Pancreas (tissue), 10 donors: ENCODE data around the gene PTPN6. TPM values are rescaled to one million over a fixed set of nuclear protein-coding genes. Genes with fewer than 3 reads are reported as not detected.
A peak's percentile ranks its signal among the peaks of the same experiment; 100 is the strongest.

Source experiments
- ATAC-seq, 4 donors: fragments of 200-7000 bp; cut with Tn5 transposase; one replicate each; pipeline versions ENCODE4 v1.8.0 to v1.9.1; 2020; ENCODE audit warnings: mild to moderate bottlenecking in 4 of 4, moderate library complexity in 4 of 4
- DNase-seq, 6 donors: peaks; one replicate each; pipeline ENCODE4 v3.0.0-alpha.2; 2020
- FAIRE-seq: peaks from 2 replicates; lab custom pipeline; 2012; peaks lifted over from hg19 to GRCh38; lab: Jason Lieb, UNC
- H3K27ac ChIP-seq, 4 donors: fragments of 200-600 bp; sonication (generic); 1 replicate in 3 of 4; 2 replicates in 1 of 4; pipeline versions ENCODE4 v1.5.0 to v1.8.0; 2020
- H3K27me3 ChIP-seq, 4 donors: fragments of 200-600 bp; one replicate each; pipeline ENCODE4 v1.8.0; 2021
- H3K36me3 ChIP-seq, 3 donors: fragments of 200-600 bp; sonication (generic) in 1 of 3; one replicate each; pipeline versions ENCODE4 v1.5.0 to v1.8.0; 2020 to 2021
- H3K4me1 ChIP-seq, 3 donors: fragments of 200-600 bp; one replicate each; pipeline ENCODE4 v1.8.0; 2021
- H3K4me3 ChIP-seq, 4 donors: fragments of 200-600 bp; sonication (generic) in 2 of 4; one replicate each; pipeline versions ENCODE4 v1.5.0 to v1.8.0; 2020 to 2021
- H3K9me3 ChIP-seq, 4 donors: fragments of 200-600 bp; one replicate each; pipeline ENCODE4 v1.8.0; 2021
- CTCF ChIP-seq, 4 donors: fragments of 200-600 bp; sonication (generic) in 3 of 4; IDR thresholded peaks; one replicate each; pipeline versions ENCODE4 v1.5.0 to v1.8.0; 2021; ENCODE audit warnings: antibody characterized with exemption in 4 of 4
- WGBS, 2 donors: extraction: QIAGEN DNeasy Blood & Tissue Kit; methylation state at CpG; one replicate each; pipeline ENCODE4 v1.1.7; 2013; 5-methylcytosine and 5-hydroxymethylcytosine counted together
- intact Hi-C, 3 donors: fragments of 100-400 bp; cut with DNase I; formaldehyde crosslinking; loops; one replicate each; pipeline versions ENCODE4 v1.11.1 to v1.14.2; 2022
- polyA plus RNA-seq, 2 donors: library from polyadenylated mRNA; stranded (reverse); fragments of 200-250 nt; gene quantifications; one replicate each; pipeline ENCODE4 v1.2.3, GENCODE V29; 2013
- total RNA-seq, 6 donors: library from RNA; stranded (reverse); fragmentation: NEBNext Ultra II Directional in 4 of 6; extraction: Animal tissue kit (Norgen Biotek cat#: 25700) in 4 of 6; gene quantifications; one replicate each; pipeline versions ENCODE4 v1.2.1 to v1.2.4, GENCODE V29; 2021 to 2023
- donor health status: healthy with polysubstance abuse.
- donor health status: DM: no; HTN: no; CAD: no; lungs with moderate emphysema.
- donor health status: DM: no; HTN: no; CAD: no.
- donor health status: control.
- donor health status: control.
- donor health status: Bipolar disorder and iron deficiency.
- donor health status: DM: yes; HTN: yes; CAD: no.
- donor health status: DM: no; HTN: no; CAD: no.
- donor health status: DM: no; HTN: no; CAD: no.
- donor health status: DM: yes; HTN: yes; CAD: no.

The PTPN6 gene
- total and polyA plus RNA-seq, 8 donors, result 13.3 to 53.1 (median 20.3) TPM

- Histone ChIP-seq H3K27ac (no peak overlapping the region), H3K9me3 (no peaks in the 10 kb centered on the region)
- no peak for ATAC-seq
These were observed 28.3 kb downstream of the PTPN6 start for GRCh38 chr12:6979453-6979852.

GRCh38 chr12:6980075-6980474, 28.9 kb downstream of the PTPN6 start:
- no peaks in the 10 kb centered on the region for H3K4me1 ChIP-seq
- DNase-seq (no peak), ATAC-seq (no peak), FAIRE-seq (no peak)
- H3K27ac ChIP-seq, result no peak overlapping the region
- no peak overlapping the region for H3K4me3 ChIP-seq
- intact Hi-C loops, result no loop called here
- H3K9me3 ChIP-seq, result no peaks in the 10 kb centered on the region
- no peaks in the 10 kb centered on the region for H3K27me3 ChIP-seq
- no peak for TF ChIP-seq CTCF (IDR thresholded peaks at IDR 0.05)
- peaks cover 9 to 65% (median 30%) of the 10 kb centered on the region in 3 donors for H3K36me3 ChIP-seq
- 94 to 100% methylated on average over 4 of the region's 4 CpGs for WGBS, 2 donors

More at GRCh38 chr12:6979453-6979852, 28.3 kb downstream of the PTPN6 start:
- peaks cover 9 to 71% (median 30%) of the 10 kb centered on the region in 3 donors for H3K36me3 ChIP-seq
- no peaks in the 10 kb centered on the region for H3K4me1 ChIP-seq
- no peak for DNase-seq
- no peak overlapping the region for H3K4me3 ChIP-seq
- no peak for FAIRE-seq
- 81 to 82% methylated on average over 3 of the region's 3 CpGs for WGBS, 2 donors
- intact Hi-C loops, result no loop called here
- TF ChIP-seq CTCF (IDR thresholded peaks at IDR 0.05), result no peak
- no peaks in the 10 kb centered on the region for H3K27me3 ChIP-seq

GRCh38 chr12:6980740-6981139, 29.6 kb downstream of the PTPN6 start:
- no peak for ATAC-seq
- no peak for FAIRE-seq
- Histone ChIP-seq H3K9me3 (no peaks in the 10 kb centered on the region), H3K27ac (no peak overlapping the region), H3K27me3 (no peaks in the 10 kb centered on the region), H3K4me1 (no peaks in the 10 kb centered on the region), H3K36me3 (peaks cover 9 to 58% (median 26%) of the 10 kb centered on the region in 3 donors), H3K4me3 (no peak overlapping the region)
- no peak for DNase-seq
- intact Hi-C loops, result no loop called here
- TF ChIP-seq CTCF (IDR thresholded peaks at IDR 0.05), result no peak

- peak in 1 of 4 donors; percentile 22 for ATAC-seq
- no peak for TF ChIP-seq CTCF (IDR thresholded peaks at IDR 0.05)
- H3K27me3 ChIP-seq, result no peaks in the 10 kb centered on the region
- 73 to 78% methylated on average over 10 of the region's 10 CpGs for WGBS, 2 donors
- H3K4me3 ChIP-seq, result no peak overlapping the region
- intact Hi-C loops, result no loop called here
- no peaks in the 10 kb centered on the region for H3K4me1 ChIP-seq
- FAIRE-seq, result no peak
- H3K27ac ChIP-seq, result no peak overlapping the region
- DNase-seq, result no peak
- H3K9me3 ChIP-seq, result no peaks in the 10 kb centered on the region
- H3K36me3 ChIP-seq, result peaks cover 9 to 51% (median 19%) of the 10 kb centered on the region in 3 donors
These were observed 30.2 kb downstream of the PTPN6 start for GRCh38 chr12:6981152-6982052.

- no peak overlapping the region for H3K27ac ChIP-seq
- DNase-seq, result no peak
- H3K36me3 ChIP-seq, result peaks cover 3 to 40% (median 12%) of the 10 kb centered on the region in 3 donors
- no peak for ATAC-seq
- no peaks in the 10 kb centered on the region for H3K9me3 ChIP-seq
- H3K27me3 ChIP-seq, result no peaks in the 10 kb centered on the region
- peaks cover 0 to 2% (median under 1%) of the 10 kb centered on the region in 3 donors for H3K4me1 ChIP-seq
- TF ChIP-seq CTCF (IDR thresholded peaks at IDR 0.05), result no peak
- H3K4me3 ChIP-seq, result no peak overlapping the region
- no peak for FAIRE-seq
- 90 to 91% methylated on average over 7 of the region's 7 CpGs for WGBS, 2 donors
- intact Hi-C loops, result no loop called here
These were observed 31.4 kb downstream of the PTPN6 start for GRCh38 chr12:6982532-6982931.
